ENCODE measurements around the gene FXYD1. TPM values are rescaled to one million over a fixed set of nuclear protein-coding genes. Genes with fewer than 3 reads are reported as not detected.

Gene FXYD1
- total RNA-seq, 1 donor from 2014 or later = 1.1 TPM

- H3K4me3 Mint-ChIP-seq = no peak overlapping the region
- CTCF ChIA-PET = no interaction called here
- no peak for ATAC-seq (ENCODE audit: low read depth)
- no peak for TF ChIP-seq CTCF (IDR thresholded peaks at IDR 0.05)
- no peaks in the 10 kb centered on the region for H3K27me3 Mint-ChIP-seq
- peaks cover 11% of the 10 kb centered on the region for H3K4me1 Mint-ChIP-seq
- no peak for DNase-seq
- H3K9me3 Mint-ChIP-seq = no peaks in the 10 kb centered on the region
- POLR2A ChIA-PET = interaction anchor here (0.7 kb wide), 1 partner anchor 23 kb away, joined by 7 read pairs; no protein-coding TSS in a partner anchor
- intact Hi-C loops (cut with micrococcal nuclease) = no loop called here
- H3K36me3 Mint-ChIP-seq (ENCODE audit: low read depth) = no peaks in the 10 kb centered on the region
- H3K27ac Mint-ChIP-seq = no peak overlapping the region
These were observed 44.5 kb upstream of the FXYD1 start for GRCh38 chr19:35093941-35094647.

GRCh38 chr19:35094656-35095055 is 44.0 kb upstream of the FXYD1 start:
- no peak for DNase-seq
- H3K27ac Mint-ChIP-seq = no peak overlapping the region
- TF ChIP-seq CTCF (IDR thresholded peaks at IDR 0.05) = no peak
- CTCF ChIA-PET = no interaction called here
- intact Hi-C loops (cut with micrococcal nuclease) = no loop called here
- no peak for ATAC-seq (ENCODE audit: low read depth)
- H3K4me3 Mint-ChIP-seq = no peak overlapping the region
- H3K36me3 Mint-ChIP-seq (ENCODE audit: low read depth) = no peaks in the 10 kb centered on the region
- no peaks in the 10 kb centered on the region for H3K27me3 Mint-ChIP-seq
- H3K9me3 Mint-ChIP-seq = no peaks in the 10 kb centered on the region
- POLR2A ChIA-PET = no interaction called here
- peaks cover 8% of the 10 kb centered on the region for H3K4me1 Mint-ChIP-seq

- no peaks in the 10 kb centered on the region for H3K4me1 Mint-ChIP-seq
- TF ChIP-seq CTCF (IDR thresholded peaks at IDR 0.05) = no peak
- no peaks in the 10 kb centered on the region for H3K27me3 Mint-ChIP-seq
- H3K36me3 Mint-ChIP-seq (ENCODE audit: low read depth) = no peaks in the 10 kb centered on the region
- CTCF ChIA-PET = interaction anchor here (0.6 to 1.3 kb wide), 2 partner anchors 10 to 29 kb away, joined by 3 read pairs; no protein-coding TSS in a partner anchor
- DNase-seq (no peak), ATAC-seq (ENCODE audit: low read depth) (no peak)
- POLR2A ChIA-PET = no interaction called here
- H3K4me3 Mint-ChIP-seq = no peak overlapping the region
- no peak overlapping the region for H3K27ac Mint-ChIP-seq
- H3K9me3 Mint-ChIP-seq = no peaks in the 10 kb centered on the region
- intact Hi-C loops (cut with micrococcal nuclease) = no loop called here
These were observed 42.8 kb upstream of the FXYD1 start for GRCh38 chr19:35095667-35096368.

- no peak for TF ChIP-seq CTCF (IDR thresholded peaks at IDR 0.05)
- Mint-ChIP-seq H3K4me3 (no peak overlapping the region), H3K9me3 (no peaks in the 10 kb centered on the region), H3K27me3 (no peaks in the 10 kb centered on the region), H3K36me3 (ENCODE audit: low read depth) (no peaks in the 10 kb centered on the region), H3K4me1 (no peaks in the 10 kb centered on the region), H3K27ac (no peak overlapping the region)
- no peak for ATAC-seq (ENCODE audit: low read depth)
- intact Hi-C loops (cut with micrococcal nuclease) = no loop called here
- CTCF ChIA-PET = interaction anchor here (0.6 to 1.5 kb wide), 2 partner anchors 13 to 881 kb away, joined by 3 to 4 read pairs; no protein-coding TSS in a partner anchor
- POLR2A ChIA-PET = no interaction called here
- DNase-seq = no peak
These were observed 40.1 kb upstream of the FXYD1 start for GRCh38 chr19:35098413-35099049.

All from activated B cell treated with CpG ODN at 0.5 μM for 24 hours (primary cell).